HS-5 (cell line): ENCODE results near the gene RPP25L.

ENCODE experiments used
- DNase-seq: peaks from one replicate; pipeline ENCODE4 v3.0.0-alpha.2; 2012; ENCODE audit warnings: low read depth

Gene RPP25L

DNA sequence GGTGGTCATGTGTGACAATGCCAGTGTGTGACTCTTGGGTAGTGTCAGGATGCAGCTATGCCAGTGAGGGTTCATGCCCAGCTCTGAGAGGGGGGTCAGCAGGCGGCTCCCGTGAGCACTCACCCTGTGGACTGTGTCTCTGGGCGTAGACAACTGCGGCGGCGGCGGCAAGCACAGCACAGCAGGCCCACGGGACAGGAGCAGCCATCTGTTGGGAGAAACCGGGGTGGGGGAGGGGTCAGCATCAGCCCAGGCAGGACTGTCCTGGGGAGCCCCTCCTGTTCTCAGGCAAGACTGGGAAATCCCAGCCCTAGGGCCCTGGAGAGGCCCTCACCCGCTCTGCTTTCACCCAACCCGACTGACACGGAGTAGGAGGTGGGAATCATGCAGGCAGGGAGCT is 43.1 kb downstream of the RPP25L start:
- no peak for DNase-seq

DNA sequence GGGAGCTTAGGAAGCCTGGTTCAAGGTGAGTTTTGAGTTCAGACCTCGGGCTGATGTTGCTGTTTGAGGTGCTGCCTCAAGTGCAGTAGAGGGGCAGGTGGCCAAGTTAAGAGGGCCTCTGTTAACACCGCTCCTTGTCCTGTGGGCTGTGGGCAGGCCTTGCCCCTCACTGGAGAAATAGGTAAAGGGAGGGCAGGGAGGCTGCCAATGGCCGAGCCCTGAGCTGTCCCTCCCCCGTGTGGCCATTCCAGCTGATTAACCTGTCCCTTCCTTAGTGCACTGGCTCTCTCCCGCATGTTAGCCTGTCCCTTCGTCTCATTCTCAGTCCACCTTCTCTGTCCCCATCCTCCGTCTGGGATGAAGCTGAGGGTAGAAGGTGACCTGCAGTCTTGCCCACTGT is 43.8 kb downstream of the RPP25L start:
- DNase-seq = no peak

DNA sequence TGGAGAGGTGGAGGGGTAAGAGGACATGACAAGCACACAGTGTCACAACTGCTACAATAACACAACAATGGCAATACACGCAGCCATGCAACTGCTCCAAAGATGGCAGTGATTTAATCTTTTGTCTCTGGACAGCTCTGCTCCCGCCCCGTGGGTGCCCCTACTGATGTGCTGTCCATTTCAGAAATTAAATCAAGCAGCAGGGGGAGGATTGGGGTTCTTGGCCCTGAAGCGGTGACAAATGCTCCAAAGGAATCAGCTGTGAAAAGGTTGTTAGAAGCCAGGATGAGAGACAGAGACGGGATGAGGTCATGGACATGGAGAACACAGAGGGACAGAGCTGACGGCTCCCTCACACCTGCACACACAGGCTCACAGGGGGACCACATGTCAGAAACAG is 44.9 kb downstream of the RPP25L start:
- DNase-seq = no peak

DNA sequence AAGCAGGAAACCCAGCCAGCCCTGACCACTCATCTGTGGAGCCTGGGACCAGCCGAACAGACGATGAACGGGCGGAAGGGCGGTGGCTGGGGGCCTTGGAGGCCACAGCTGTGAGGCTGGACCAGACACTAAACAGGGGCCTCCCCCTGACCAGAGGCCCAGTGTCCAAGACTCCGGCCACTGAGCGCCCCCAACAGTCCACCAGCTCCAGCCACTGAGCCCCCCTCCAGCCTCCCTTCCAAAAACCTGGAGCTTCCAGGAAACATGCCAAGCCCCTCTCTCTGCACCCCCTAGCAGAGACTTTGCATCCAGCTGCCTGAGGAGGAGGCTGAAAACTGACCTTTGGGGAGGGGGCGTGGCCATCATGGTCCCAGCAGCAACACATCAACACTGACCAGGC is 45.6 kb downstream of the RPP25L start:
- no peak for DNase-seq

DNA sequence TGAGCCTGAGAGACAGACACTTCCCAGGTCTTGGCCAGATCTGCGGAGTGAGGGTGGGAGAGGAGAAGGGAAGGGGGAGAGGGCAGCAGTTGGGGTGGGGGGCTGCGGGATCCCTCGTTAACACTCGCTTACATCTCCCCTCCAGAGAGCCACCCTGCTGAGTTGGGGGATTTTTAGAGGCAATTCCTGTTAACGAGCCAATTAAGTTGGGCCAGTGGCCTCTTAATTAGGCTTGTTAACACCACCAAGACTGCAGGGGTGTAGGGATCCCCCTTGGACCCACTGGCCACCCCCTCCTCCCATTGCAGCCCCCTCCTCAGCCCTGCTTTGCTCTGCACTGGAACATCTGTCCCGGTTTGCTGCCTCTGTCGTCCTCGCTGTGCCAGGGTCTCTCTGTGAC is 46.0 kb downstream of the RPP25L start:
- no peak for DNase-seq

DNA sequence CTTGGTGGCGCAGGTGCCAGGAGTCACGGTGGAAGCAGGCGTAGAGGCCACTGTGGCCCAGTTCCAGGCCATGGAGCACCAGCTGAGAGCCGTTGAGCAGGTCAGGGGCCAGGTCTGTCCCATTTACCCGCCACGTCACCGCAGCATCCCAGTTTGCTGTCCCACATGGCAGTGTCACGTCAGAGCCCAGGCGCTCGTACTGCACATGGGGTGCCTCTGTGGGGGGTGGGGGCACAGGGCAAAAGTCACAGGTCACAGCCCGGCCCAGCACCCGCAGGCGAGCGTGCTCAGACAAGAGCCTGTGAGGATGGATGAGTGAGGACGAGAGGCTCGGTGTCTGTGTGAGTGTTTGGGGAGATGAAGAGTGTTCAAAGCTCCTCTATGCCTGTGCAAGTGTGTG is 47.3 kb downstream of the RPP25L start:
- DNase-seq = no peak

DNA sequence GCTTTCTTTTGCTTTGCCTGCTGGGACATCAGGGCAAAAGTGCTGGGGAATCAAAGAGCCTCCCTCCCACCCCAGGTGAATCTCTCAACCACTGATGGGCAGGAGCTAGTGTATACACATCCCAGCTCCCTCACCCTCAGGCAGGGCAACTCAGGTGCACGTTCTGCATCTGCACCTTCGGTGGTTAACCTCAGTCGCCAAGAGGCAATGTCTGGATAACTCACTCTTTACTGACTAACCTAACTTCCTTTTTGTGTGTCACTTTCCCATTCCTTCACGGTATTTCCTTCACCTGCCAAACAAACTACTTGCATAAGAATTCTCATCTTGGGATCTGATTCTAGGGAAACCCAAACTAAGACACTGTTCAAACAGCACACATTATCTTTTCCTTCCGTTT is 48.6 kb downstream of the RPP25L start:
- DNase-seq = no peak

DNA sequence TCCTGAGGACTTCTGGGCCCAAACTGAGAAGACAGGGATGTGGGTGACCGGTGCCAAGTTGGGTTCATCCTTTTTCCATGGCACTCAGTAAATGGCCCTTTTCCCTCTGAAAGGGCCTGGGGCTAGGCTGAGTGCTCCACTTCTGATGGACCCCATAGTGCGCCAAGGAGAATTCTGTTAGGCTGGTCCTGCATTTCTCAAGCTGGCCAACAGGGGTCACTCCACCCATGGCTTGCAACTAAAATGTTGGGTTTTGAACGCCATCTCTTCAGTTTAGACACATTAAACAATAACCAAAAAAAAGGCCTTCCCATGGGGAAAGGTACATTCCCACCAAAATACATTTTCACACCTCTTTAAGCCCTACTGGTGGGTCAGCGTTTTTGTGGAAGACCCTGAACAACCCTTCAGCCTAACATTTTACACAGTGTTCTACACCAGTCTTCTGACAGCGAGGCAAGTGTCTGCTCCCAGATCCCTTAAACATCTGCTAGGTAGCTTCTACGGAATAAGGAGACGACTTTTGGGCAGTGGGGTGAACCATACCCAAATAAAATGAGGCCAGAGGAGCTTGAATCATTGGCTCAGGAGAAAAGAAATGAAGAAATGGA is 49.7 kb downstream of the RPP25L start:
- no peak for DNase-seq

DNA sequence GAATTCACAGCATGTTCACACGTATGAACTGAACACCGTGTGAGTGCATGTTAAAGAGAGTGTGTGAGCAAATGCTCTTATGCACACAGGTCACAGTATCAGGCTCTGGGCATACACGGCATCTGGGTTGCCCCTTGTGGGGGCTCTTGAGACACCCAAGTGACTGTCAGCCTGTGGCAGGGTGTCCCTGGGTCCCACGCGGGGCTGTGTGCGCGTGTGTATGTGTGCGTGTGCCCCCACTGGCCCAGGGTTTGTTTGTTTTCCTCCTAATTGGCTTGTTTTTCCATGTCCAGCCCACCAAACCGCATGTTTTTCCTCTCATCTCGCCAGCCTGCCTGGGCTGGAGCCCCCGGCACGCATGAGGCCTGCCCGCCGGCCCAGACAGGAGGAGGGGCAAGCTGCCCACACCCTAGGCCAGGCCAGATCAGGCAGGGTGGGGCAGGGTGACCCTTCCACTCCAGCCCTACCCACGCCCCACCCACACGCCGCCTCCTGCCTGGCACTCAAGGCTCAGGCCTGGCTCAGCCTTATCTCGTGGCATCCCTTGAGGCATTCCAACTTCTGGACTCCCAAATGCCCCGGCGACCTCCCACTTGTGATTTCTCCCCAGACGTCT is 51.2 kb downstream of the RPP25L start:
- DNase-seq = no peak
